HepG2 (cell line): Measurements from ENCODE around the gene GPRIN1. TPM values are rescaled to one million over a fixed set of nuclear protein-coding genes. Genes with fewer than 3 reads are reported as not detected.

Source experiments
- AGO1 ChIP-seq: fragments of 200-400 bp; formaldehyde crosslinking; IDR thresholded peaks from 2 replicates; pipeline ENCODE4 v1.6.1; 2017; ENCODE audit warnings: mild to moderate bottlenecking, low read depth, low read length, moderate library complexity; ENCODE audit not compliant: poor library complexity, severe bottlenecking
- BCLAF1 ChIP-seq: fragments of 450-650 bp; IDR thresholded peaks from 2 replicates; pipeline ENCODE4 v1.6.1; 2017; ENCODE audit warnings: mild to moderate bottlenecking
- DR1 ChIP-seq: sonication (generic); formaldehyde crosslinking; IDR thresholded peaks from 2 replicates; pipeline ENCODE4 v1.8.0; 2021; ENCODE audit warnings: mild to moderate bottlenecking, missing genetic modification reagents, inconsistent platforms
- FOXC1 ChIP-seq: sonication (generic); formaldehyde crosslinking; IDR thresholded peaks from 2 replicates; pipeline ENCODE4 v1.8.0; 2022; ENCODE audit warnings: mild to moderate bottlenecking, missing genetic modification reagents, borderline replicate concordance
- HOXD1 ChIP-seq: sonication (generic); formaldehyde crosslinking; IDR thresholded peaks from 2 replicates; pipeline ENCODE4 v1.5.0; 2020; ENCODE audit warnings: missing genetic modification reagents
- ISL2 ChIP-seq: sonication (generic); formaldehyde crosslinking; IDR thresholded peaks from 2 replicates; pipeline ENCODE4 v1.5.0; 2020; ENCODE audit warnings: missing genetic modification reagents
- KDM4B ChIP-seq: sonication (generic); formaldehyde crosslinking; IDR thresholded peaks from 2 replicates; pipeline ENCODE4 v1.4.0; 2020; ENCODE audit warnings: missing genetic modification reagents
- PHF8 ChIP-seq: sonication (generic); formaldehyde crosslinking; IDR thresholded peaks from 2 replicates; pipeline ENCODE4 v1.5.0; 2020; ENCODE audit warnings: missing genetic modification reagents
- RBFOX2 ChIP-seq: fragments of 200-400 bp; formaldehyde crosslinking; IDR thresholded peaks from 2 replicates; pipeline ENCODE4 v1.6.1; 2017; ENCODE audit warnings: low read depth, mild to moderate bottlenecking, low read length
- REST ChIP-seq, 2 experiments: IDR thresholded peaks; 2 replicates each; pipeline ENCODE4 v1.6.1; 2011 to 2012; ENCODE audit warnings: low read length in 2 of 2, borderline replicate concordance in 1 of 2, low read depth in 1 of 2, mild to moderate bottlenecking in 1 of 2, moderate library complexity in 1 of 2
- SIX1 ChIP-seq: sonication (generic); formaldehyde crosslinking; IDR thresholded peaks from 2 replicates; pipeline ENCODE4 v1.4.0; 2020; ENCODE audit warnings: missing genetic modification reagents, borderline replicate concordance
- SMARCE1 ChIP-seq: fragments of 450-650 bp; IDR thresholded peaks from 2 replicates; pipeline ENCODE4 v1.6.1; 2017; ENCODE audit warnings: borderline replicate concordance
- SP4 ChIP-seq: sonication (generic); formaldehyde crosslinking; IDR thresholded peaks from 2 replicates; pipeline ENCODE4 v1.8.1; 2023; ENCODE audit warnings: mild to moderate bottlenecking, missing genetic modification reagents
- TBX2 ChIP-seq: sonication (generic); formaldehyde crosslinking; IDR thresholded peaks from 2 replicates; pipeline ENCODE4 v1.5.0; 2020; ENCODE audit warnings: missing genetic modification reagents, mild to moderate bottlenecking, borderline replicate concordance
- ZNF33A ChIP-seq: sonication (generic); formaldehyde crosslinking; IDR thresholded peaks from 2 replicates; pipeline ENCODE4 v1.5.1; 2020; ENCODE audit warnings: missing genetic modification reagents, mild to moderate bottlenecking, moderate library complexity, borderline replicate concordance
- ZNF460 ChIP-seq: sonication (generic); formaldehyde crosslinking; IDR thresholded peaks from 2 replicates; pipeline ENCODE4 v1.5.1; 2020; ENCODE audit warnings: missing genetic modification reagents, mild to moderate bottlenecking, borderline replicate concordance
- ZNF768 ChIP-seq: sonication (generic); formaldehyde crosslinking; IDR thresholded peaks from 2 replicates; pipeline ENCODE4 v1.4.0; 2020; ENCODE audit warnings: missing genetic modification reagents
- polyA plus RNA-seq, 8 experiments: library from polyadenylated mRNA; depleted of rRNA in 3 of 8; stranded (reverse) in 7 of 8; unstranded in 1 of 8; fragments of >200 nt; fragmentation: Illumina TruSeq in 4 of 8; extraction: Trizol in 4 of 8; gene quantifications; 2 replicates each; pipeline versions ENCODE4 v1.2.1 to v1.2.3, GENCODE V29; 2011 to 2016; ENCODE audit warnings: low read depth in 4 of 8, missing spikeins in 1 of 8, mixed read lengths in 1 of 8; ENCODE audit not compliant: insufficient read depth in 1 of 8
- total RNA-seq, 5 experiments: library from RNA; depleted of rRNA; stranded (reverse); fragments of >200 nt; fragmentation: Illumina TruSeq; extraction: Trizol; gene quantifications; 2 replicates each; pipeline ENCODE4 v1.2.3, GENCODE V29; 2016; ENCODE audit warnings: low read depth in 1 of 5

Gene GPRIN1
- total and polyA plus RNA-seq, 2 of the 13 experiments (the other 11 are each of a cell fraction or from before 2014, with no cell fraction given): 0.32 to 2.0 TPM

DNA sequence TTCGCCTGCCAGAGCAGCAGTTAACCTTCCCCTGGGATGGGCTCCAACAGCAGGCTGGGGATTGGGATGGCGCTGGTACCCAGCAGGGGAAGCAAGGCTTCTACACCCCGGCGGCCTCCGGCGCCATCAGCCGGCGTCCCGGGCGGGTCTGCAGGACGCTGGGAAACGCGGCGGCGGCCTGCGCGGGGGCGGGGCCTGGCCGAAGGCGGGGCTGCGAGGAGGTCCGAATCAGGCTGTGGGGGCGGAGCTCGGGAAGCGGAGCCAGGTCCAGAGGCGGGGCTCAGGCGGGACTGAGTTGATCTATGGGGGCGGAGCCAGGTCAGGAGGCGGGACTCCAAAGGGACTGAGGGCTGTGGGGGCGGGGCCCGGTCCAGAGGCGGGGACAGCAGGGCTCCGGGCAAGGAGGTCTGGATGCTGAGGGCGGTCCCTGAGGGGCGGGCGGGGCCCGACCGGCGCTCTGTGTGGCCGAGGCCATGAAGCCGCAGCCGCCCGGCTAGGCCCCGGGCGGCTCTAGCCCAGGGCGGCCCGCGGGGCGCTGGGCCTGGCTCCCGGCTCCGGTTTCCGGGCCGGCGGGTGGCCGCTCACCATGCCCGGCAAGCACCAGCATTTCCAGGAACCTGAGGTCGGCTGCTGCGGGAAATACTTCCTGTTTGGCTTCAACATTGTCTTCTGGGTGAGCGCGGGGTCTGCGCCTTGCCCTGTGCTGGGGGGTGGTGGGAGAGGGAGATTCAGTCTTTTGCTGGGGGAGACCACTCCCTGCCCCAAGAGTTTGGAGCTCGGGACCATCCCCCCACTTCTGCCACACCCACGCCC is 37.3 kb upstream of the GPRIN1 start, which contains the start of gene TSPAN17 (continued):
- 0 out of 4 replicates have a peak, but pooled peaks of 1 of the 2 experiments have one; percentile 29 for TF ChIP-seq REST (IDR thresholded peaks at IDR 0.05; ENCODE audit: borderline replicate concordance in 1 of 2, low read depth in 1 of 2, low read length in 2 of 2)
- TF ChIP-seq PHF8 (CRISPR knock-in tag): peak; percentile 70
- peak; percentile 59 for TF ChIP-seq TBX2 (CRISPR knock-in tag)
- peak; percentile 36; the same call in 1 of the 2 replicates for TF ChIP-seq DR1 (CRISPR knock-in tag)
- no peak for TF ChIP-seq ZNF460 (CRISPR knock-in tag)
- TF ChIP-seq KDM4B (CRISPR knock-in tag): no peak
- TF ChIP-seq FOXC1 (CRISPR knock-in tag): peak; percentile 85; the same call in 1 of the 2 replicates
- TF ChIP-seq SIX1 (CRISPR knock-in tag): no peak
- TF ChIP-seq SMARCE1: no peak
- no peak for TF ChIP-seq ISL2 (CRISPR knock-in tag)
- no peak for TF ChIP-seq ZNF33A (CRISPR knock-in tag)
- TF ChIP-seq AGO1: no peak
- TF ChIP-seq RBFOX2: peak; percentile 77
- peak; percentile 97 for TF ChIP-seq SP4
- TF ChIP-seq BCLAF1: no peak
- no peak for TF ChIP-seq ZNF768 (CRISPR knock-in tag)
- no peak for TF ChIP-seq HOXD1 (CRISPR knock-in tag)
